Fibroblast of lung (primary cell): ENCODE results near the gene LIN28A.

Source experiments
- CTCF ChIP-seq, 2 donors: IDR thresholded peaks in 1 of 2; conservative IDR thresholded peaks in 1 of 2; 1 replicate in 1 of 2; 2 replicates in 1 of 2; pipeline ENCODE4 v1.5.1; 2011 to 2012; ENCODE audit warnings: low read length in 2 of 2, control low read depth in 1 of 2, inconsistent platforms in 1 of 2, low read depth in 1 of 2, mild to moderate bottlenecking in 1 of 2
- EZH2 ChIP-seq: IDR thresholded peaks from 2 replicates; pipeline ENCODE4 v1.5.1; 2012; ENCODE audit warnings: low read length, control low read depth, mild to moderate bottlenecking; ENCODE audit errors: missing control alignments

GRCh38 chr1:26411624-26412074, 1.0 kb downstream of the LIN28A start:
- TF ChIP-seq CTCF (conservative IDR thresholded peaks at IDR 0.05 in 1 of 2, IDR thresholded peaks at IDR 0.05 in 1 of 2; ENCODE audit: low read depth in 1 of 2, low read length in 2 of 2): no peak
- TF ChIP-seq EZH2: no peak
